Measurements from ENCODE around the gene THBS3. TPM values are rescaled to one million over a fixed set of nuclear protein-coding genes. Genes with fewer than 3 reads are reported as not detected.

THBS3 gene
- total and polyA plus RNA-seq, 2 of the 4 experiments (the other 2 are of a cell fraction), result 15.1 to 30.4 TPM

DNA sequence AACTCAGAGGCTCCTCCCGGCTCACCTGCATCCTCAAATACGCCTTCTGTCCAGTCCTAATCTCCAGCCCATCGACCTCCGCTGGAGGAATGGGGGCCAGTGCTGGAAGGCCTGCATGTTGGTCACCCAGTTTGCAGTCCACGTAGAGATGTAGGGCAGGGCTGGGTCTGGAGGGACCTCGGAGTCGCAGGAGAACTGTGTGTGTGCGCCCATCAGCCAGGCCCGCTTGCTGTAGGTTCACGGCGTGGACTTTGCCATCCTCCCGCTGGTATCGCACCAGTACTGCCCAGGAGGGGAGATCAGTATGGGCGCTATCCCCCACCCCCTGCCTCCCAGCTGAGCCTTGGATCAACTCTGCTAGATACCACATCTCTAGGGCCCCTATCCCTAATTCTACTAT is 2.7 kb downstream of the THBS3 start:
- Histone ChIP-seq H3K36me3 (ENCODE audit: control insufficient read depth, insufficient read depth, low read length) (peaks cover 10% of the 10 kb centered on the region; the same call in 1 of the 2 replicates), H4K91ac (ENCODE audit: insufficient read depth, low read depth, low read length) (no peak overlapping the region), H4K5ac (ENCODE audit: low read depth, low read length) (no peak overlapping the region), H4K8ac (ENCODE audit: low read depth in 2 of 2, low read length in 2 of 2) (no peak overlapping the region), H3K56ac (ENCODE audit: extremely low read depth, insufficient read depth, low read length) (no peak overlapping the region), H4K20me1 (ENCODE audit: insufficient read depth, low read length) (no peaks in the 10 kb centered on the region), H3K79me1 (ENCODE audit: low read depth in 1 of 2, low read length in 2 of 2) (peaks cover 7 to 18% of the 10 kb centered on the region in 2 experiments; a peak in 3 of 4 replicates), H3K23ac (ENCODE audit: low read depth, low read length) (no peak overlapping the region), H3K4me3 (ENCODE audit: insufficient read depth, low read depth, low read length) (no peak overlapping the region), H2AK5ac (ENCODE audit: low read depth, low read length) (no peak overlapping the region), H2AFZ (replicated peaks; ENCODE audit: low read length, poor library complexity) (no peak overlapping the region), H3K9ac (ENCODE audit: low read depth, low read length) (no peak overlapping the region), H2BK5ac (ENCODE audit: low read depth, low read length, poor library complexity, severe bottlenecking) (no peak overlapping the region), H2AK9ac (replicated peaks; ENCODE audit: low read depth, low read length, poor library complexity) (no peak overlapping the region), H3K27me3 (ENCODE audit: control insufficient read depth, insufficient read depth, low read length) (no peaks in the 10 kb centered on the region), H3K27ac (ENCODE audit: insufficient read depth, low read length) (no peak overlapping the region), H3K9me3 (ENCODE audit: control insufficient read depth, insufficient read depth, low read length) (no peaks in the 10 kb centered on the region), H3K4ac (ENCODE audit: low read depth, low read length) (no peak overlapping the region), H3K18ac (ENCODE audit: low read depth, low read length) (no peak overlapping the region), H3K14ac (replicated peaks; ENCODE audit: low read depth, low read length) (no peak overlapping the region), H2BK120ac (ENCODE audit: low read depth, low read length) (no peak overlapping the region), H2BK15ac (ENCODE audit: low read depth, low read length) (no peak overlapping the region), H3K4me1 (ENCODE audit: control insufficient read depth, insufficient read depth, low read length) (peaks cover 15% of the 10 kb centered on the region), H3K9me1 (ENCODE audit: insufficient read depth, low read length) (no peaks in the 10 kb centered on the region), H2BK20ac (ENCODE audit: low read depth, low read length) (no peak overlapping the region), H3K4me2 (ENCODE audit: low read depth, low read length) (no peak overlapping the region)
- no CpG with 5 or more reads among the region's 14 CpGs for WGBS, 2 experiments (ENCODE audit: extremely low coverage in 2 of 2, insufficient read length in 1 of 2)
- in situ Hi-C loops (cut with MboI; ENCODE audit: low sequenced_read_pairs), result no loop called here
- intact Hi-C loops (cut with micrococcal nuclease), result loop anchor here (10.0 kb wide), 2 partner anchors 120 to 390 kb away; partner anchors contain the start of gene RUSC1
- DNase-seq (no peak), ATAC-seq (ENCODE audit: low read depth) (no peak)
- dilution Hi-C loops (cut with HindIII; ENCODE audit: low sequenced_read_pairs, unreplicated experiment), result no loop called here
- BruUV-seq (replicated peaks), result no TSS peak
- POLR2A ChIA-PET (ENCODE audit: unreplicated experiment), result no interaction called here
- CTCF ChIA-PET, result no interaction called here
- no peak for TF ChIP-seq MXI1 (IDR thresholded peaks at IDR 0.05; ENCODE audit: borderline replicate concordance, low read depth, low read length)
- no peak for TF ChIP-seq CHD1 (IDR thresholded peaks at IDR 0.05; ENCODE audit: low read depth, low read length)
- no peak for TF ChIP-seq BHLHE40 (IDR thresholded peaks at IDR 0.05; ENCODE audit: low read depth, low read length)
- TF ChIP-seq MAZ (IDR thresholded peaks at IDR 0.05; ENCODE audit: borderline replicate concordance, low read depth, low read length), result no peak
